ENCODE results near the gene TOP3A. TPM values are rescaled to one million over a fixed set of nuclear protein-coding genes. Genes with fewer than 3 reads are reported as not detected.

TOP3A gene
- total and polyA plus RNA-seq, 2 experiments from 2014 or later = 21.7 to 76.7 TPM

DNA sequence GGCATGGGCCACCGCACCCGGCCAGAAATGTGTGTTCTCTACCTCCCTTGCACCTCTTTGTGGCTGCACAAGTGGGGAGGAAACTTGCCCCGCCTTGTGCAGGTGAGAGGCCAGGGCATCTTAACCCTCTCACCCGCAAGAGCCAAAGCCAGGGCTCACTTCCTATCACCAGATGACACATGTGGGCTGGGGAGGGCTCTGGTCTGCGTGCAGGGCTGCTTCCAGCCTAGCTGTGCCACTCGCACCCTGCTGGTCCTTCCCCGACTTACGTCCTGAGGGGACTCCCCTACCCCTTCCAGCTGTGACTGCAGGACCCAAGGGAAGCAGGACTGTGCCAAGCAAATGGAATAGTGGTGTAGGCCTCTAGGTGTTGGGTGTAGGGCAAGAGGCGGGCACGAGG is 47.4 kb downstream of the TOP3A start:
- Histone ChIP-seq H3K4me1 (ENCODE audit: insufficient read depth) (0 out of 2 replicates have a peak, but pooled peaks cover 5% of the 10 kb centered on the region), H3K4me3 (no peak overlapping the region), H3K79me2 (replicated peaks; ENCODE audit: insufficient read depth) (0 out of 2 replicates have a peak, but pooled peaks cover under 1% of the 10 kb centered on the region), H3F3A (replicated peaks; ENCODE audit: low read depth) (peaks cover 9% of the 10 kb centered on the region; the same call in 1 of the 2 replicates), H2AFZ (no peak overlapping the region), H3K4me2 (no peak overlapping the region), H4K20me1 (replicated peaks; ENCODE audit: insufficient read depth) (no peaks in the 10 kb centered on the region), H3K9me2 (ENCODE audit: insufficient read depth) (no peaks in the 10 kb centered on the region), H3K27ac (ENCODE audit: low read depth) (no peak overlapping the region), H3K27me3 (ENCODE audit: insufficient read depth) (no peaks in the 10 kb centered on the region), H3K36me3 (ENCODE audit: insufficient read depth) (no peaks in the 10 kb centered on the region; the same call in 1 of the 2 replicates)
- H3K4me1 Mint-ChIP-seq = peaks cover 14% of the 10 kb centered on the region
- H3K4me3 Mint-ChIP-seq = no peak overlapping the region; the same call in 2 of the 3 replicates
- DNase-seq (ENCODE audit: low spot score) (peak; percentile 45), ATAC-seq (peak; percentile 54)
- TF ChIP-seq ZNF114 (CRISPR knock-in tag; IDR thresholded peaks at IDR 0.05) = no peak
- TF ChIP-seq ZNF331 (CRISPR knock-in tag; IDR thresholded peaks at IDR 0.05; ENCODE audit: low read depth) = no peak
- TF ChIP-seq, protein P1, sequence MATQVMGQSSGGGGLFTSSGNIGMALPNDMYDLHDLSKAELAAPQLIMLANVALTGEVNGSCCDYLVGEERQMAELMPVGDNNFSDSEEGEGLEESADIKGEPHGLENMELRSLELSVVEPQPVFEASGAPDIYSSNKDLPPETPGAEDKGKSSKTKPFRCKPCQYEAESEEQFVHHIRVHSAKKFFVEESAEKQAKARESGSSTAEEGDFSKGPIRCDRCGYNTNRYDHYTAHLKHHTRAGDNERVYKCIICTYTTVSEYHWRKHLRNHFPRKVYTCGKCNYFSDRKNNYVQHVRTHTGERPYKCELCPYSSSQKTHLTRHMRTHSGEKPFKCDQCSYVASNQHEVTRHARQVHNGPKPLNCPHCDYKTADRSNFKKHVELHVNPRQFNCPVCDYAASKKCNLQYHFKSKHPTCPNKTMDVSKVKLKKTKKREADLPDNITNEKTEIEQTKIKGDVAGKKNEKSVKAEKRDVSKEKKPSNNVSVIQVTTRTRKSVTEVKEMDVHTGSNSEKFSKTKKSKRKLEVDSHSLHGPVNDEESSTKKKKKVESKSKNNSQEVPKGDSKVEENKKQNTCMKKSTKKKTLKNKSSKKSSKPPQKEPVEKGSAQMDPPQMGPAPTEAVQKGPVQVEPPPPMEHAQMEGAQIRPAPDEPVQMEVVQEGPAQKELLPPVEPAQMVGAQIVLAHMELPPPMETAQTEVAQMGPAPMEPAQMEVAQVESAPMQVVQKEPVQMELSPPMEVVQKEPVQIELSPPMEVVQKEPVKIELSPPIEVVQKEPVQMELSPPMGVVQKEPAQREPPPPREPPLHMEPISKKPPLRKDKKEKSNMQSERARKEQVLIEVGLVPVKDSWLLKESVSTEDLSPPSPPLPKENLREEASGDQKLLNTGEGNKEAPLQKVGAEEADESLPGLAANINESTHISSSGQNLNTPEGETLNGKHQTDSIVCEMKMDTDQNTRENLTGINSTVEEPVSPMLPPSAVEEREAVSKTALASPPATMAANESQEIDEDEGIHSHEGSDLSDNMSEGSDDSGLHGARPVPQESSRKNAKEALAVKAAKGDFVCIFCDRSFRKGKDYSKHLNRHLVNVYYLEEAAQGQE (IDR thresholded peaks at IDR 0.05; ENCODE audit: unreplicated experiment) = no peak
- TF ChIP-seq CREB1 (CRISPR knock-in tag; IDR thresholded peaks at IDR 0.05; ENCODE audit: low read depth) = no peak
- TF ChIP-seq NANOG (IDR thresholded peaks at IDR 0.05; ENCODE audit: borderline replicate concordance) = no peak
- no peak for TF ChIP-seq JUNB (IDR thresholded peaks at IDR 0.05; ENCODE audit: unreplicated experiment)
- peaks cover 4% of the 10 kb centered on the region for H3K36me3 Mint-ChIP-seq (ENCODE audit: low read depth)
- H3K9me3 Mint-ChIP-seq = no peaks in the 10 kb centered on the region
- no peak overlapping the region; the same call in 1 of the 2 replicates for H3K27ac Mint-ChIP-seq
- H3K27me3 Mint-ChIP-seq (ENCODE audit: insufficient read depth, low read depth, poor library complexity) = peaks cover 4% of the 10 kb centered on the region

DNA sequence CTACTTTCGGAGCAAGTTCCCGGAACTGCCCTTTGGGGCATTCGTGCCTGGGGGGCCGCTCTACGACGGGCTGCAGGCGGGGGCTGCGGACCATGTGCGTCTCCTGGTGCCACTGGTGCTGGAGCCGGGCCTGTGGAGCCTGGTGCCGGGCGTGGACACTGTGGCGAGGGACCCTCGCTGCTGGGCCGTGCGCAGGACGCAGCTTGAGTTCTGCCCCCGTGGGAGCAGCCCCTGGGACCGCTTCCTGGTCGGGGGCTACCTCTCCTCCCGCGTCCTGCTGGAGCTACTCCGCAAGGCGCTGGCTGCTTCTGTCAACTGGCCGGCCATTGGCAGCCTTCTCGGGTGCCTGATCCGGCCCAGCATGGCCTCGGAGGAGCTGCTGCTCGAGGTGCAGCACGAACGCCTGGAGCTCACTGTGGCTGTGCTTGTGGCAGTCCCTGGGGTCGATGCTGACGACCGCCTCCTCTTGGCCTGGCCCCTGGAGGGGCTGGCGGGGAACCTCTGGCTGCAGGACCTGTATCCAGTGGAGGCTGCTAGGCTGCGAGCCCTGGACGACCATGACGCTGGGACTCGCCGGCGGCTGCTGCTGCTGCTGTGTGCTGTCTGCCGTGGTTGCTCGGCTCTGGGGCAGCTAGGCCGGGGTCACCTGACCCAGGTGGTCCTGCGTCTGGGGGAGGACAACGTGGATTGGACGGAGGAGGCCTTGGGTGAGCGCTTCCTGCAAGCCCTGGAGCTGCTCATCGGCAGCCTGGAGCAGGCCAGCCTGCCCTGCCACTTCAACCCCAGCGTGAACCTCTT is 50.7 kb downstream of the TOP3A start:
- Histone ChIP-seq H3K79me2 (replicated peaks; ENCODE audit: insufficient read depth) (peaks cover 7% of the 10 kb centered on the region; the same call in 1 of the 2 replicates), H3K4me2 (no peak overlapping the region), H2AFZ (no peak overlapping the region), H3F3A (replicated peaks; ENCODE audit: low read depth) (peaks cover 17% of the 10 kb centered on the region), H4K20me1 (replicated peaks; ENCODE audit: insufficient read depth) (no peaks in the 10 kb centered on the region), H3K27ac (ENCODE audit: low read depth) (no peak overlapping the region), H3K4me1 (ENCODE audit: insufficient read depth) (peaks cover 16% of the 10 kb centered on the region), H3K4me3 (no peak overlapping the region), H3K9me2 (ENCODE audit: insufficient read depth) (no peaks in the 10 kb centered on the region), H3K27me3 (ENCODE audit: insufficient read depth) (no peaks in the 10 kb centered on the region), H3K36me3 (ENCODE audit: insufficient read depth) (no peaks in the 10 kb centered on the region; the same call in 1 of the 2 replicates)
- Mint-ChIP-seq H3K27ac (no peak overlapping the region), H3K36me3 (ENCODE audit: low read depth) (peaks cover 4% of the 10 kb centered on the region), H3K4me1 (peaks cover 27% of the 10 kb centered on the region), H3K4me3 (no peak overlapping the region), H3K27me3 (ENCODE audit: insufficient read depth, low read depth, poor library complexity) (peaks cover 2% of the 10 kb centered on the region), H3K9me3 (no peaks in the 10 kb centered on the region)
- no peak for DNase-seq (ENCODE audit: low spot score)
- no peak for ATAC-seq
- TF ChIP-seq STAT1 (IDR thresholded peaks at IDR 0.05; ENCODE audit: unreplicated experiment) (no peak), ZNF331 (CRISPR knock-in tag; IDR thresholded peaks at IDR 0.05; ENCODE audit: low read depth) (no peak), JUNB (IDR thresholded peaks at IDR 0.05; ENCODE audit: unreplicated experiment) (no peak), ZNF114 (CRISPR knock-in tag; IDR thresholded peaks at IDR 0.05) (no peak), EZH2phosphoT487 (IDR thresholded peaks at IDR 0.05; ENCODE audit: unreplicated experiment) (no peak), CREB1 (CRISPR knock-in tag; IDR thresholded peaks at IDR 0.05; ENCODE audit: low read depth) (no peak), EZH2 (IDR thresholded peaks at IDR 0.05; ENCODE audit: low read depth, unreplicated experiment) (no peak), NANOG (IDR thresholded peaks at IDR 0.05; ENCODE audit: borderline replicate concordance) (no peak)
- TF ChIP-seq, protein P2, sequence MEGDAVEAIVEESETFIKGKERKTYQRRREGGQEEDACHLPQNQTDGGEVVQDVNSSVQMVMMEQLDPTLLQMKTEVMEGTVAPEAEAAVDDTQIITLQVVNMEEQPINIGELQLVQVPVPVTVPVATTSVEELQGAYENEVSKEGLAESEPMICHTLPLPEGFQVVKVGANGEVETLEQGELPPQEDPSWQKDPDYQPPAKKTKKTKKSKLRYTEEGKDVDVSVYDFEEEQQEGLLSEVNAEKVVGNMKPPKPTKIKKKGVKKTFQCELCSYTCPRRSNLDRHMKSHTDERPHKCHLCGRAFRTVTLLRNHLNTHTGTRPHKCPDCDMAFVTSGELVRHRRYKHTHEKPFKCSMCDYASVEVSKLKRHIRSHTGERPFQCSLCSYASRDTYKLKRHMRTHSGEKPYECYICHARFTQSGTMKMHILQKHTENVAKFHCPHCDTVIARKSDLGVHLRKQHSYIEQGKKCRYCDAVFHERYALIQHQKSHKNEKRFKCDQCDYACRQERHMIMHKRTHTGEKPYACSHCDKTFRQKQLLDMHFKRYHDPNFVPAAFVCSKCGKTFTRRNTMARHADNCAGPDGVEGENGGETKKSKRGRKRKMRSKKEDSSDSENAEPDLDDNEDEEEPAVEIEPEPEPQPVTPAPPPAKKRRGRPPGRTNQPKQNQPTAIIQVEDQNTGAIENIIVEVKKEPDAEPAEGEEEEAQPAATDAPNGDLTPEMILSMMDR (conservative IDR thresholded peaks at IDR 0.05; ENCODE audit: low read depth in 2 of 2) = no peak
- TF ChIP-seq, protein P1 (IDR thresholded peaks at IDR 0.05; ENCODE audit: unreplicated experiment) = no peak

Data from GM23338 (cell line).